Breast epithelium (tissue), 3 donors: ENCODE results near the gene GSC.

Experiments
- POLR2A ChIP-seq: fragments of 450-650 bp; IDR thresholded peaks from one replicate; pipeline ENCODE4 v1.6.1; 2016; ENCODE audit warnings: antibody characterized with exemption, mild to moderate bottlenecking, moderate library complexity
- POLR2AphosphoS5 ChIP-seq, 3 donors: sonication (generic); formaldehyde crosslinking; IDR thresholded peaks; one replicate each; pipeline ENCODE4 v1.6.1; 2017; ENCODE audit warnings: antibody characterized with exemption in 3 of 3

GRCh38 chr14:94762431-94762830 is 7.5 kb downstream of the GSC start:
- TF ChIP-seq POLR2A (no peak), POLR2AphosphoS5 (IDR thresholded peaks at IDR 0.05) (no peak)
